ENCODE measurements around the gene GSPT2.
A peak's percentile ranks its signal among the peaks of the same experiment; 100 is the strongest.
"Not testable (repeated sequence)": the region's sequence is repeated elsewhere in the genome, so short reads cannot be mapped to it uniquely, and the experiment has no call there.

The GSPT2 gene

GRCh38 chrX:51743179-51743957 is at the start of gene GSPT2:
GSPT2 (plus strand) TSS chrX:51743442; CDS start chrX:51743627, 185 bp downstream.
- no peak within 1 kb of the TSS for H3K4me3 ChIP-seq
- in situ Hi-C loops (cut with MboI; ENCODE audit: low sequenced_read_pairs): no loop called here
- no peaks in the 10 kb centered on the region for H3K27me3 ChIP-seq (ENCODE audit: low read depth)
- no peak for DNase-seq (ENCODE audit: low spot score in 2 of 2)
- peaks cover 10% of the 10 kb centered on the region for H3K4me1 ChIP-seq
- no peaks in the 10 kb centered on the region; the same call in 1 of the 2 replicates for H3K9me3 ChIP-seq
- no peaks in the 10 kb centered on the region for H3K36me3 ChIP-seq (replicated peaks)

- H3K36me3 ChIP-seq (replicated peaks): no peaks in the 10 kb centered on the region
- no peaks in the 10 kb centered on the region for H3K9me3 ChIP-seq
- H3K27me3 ChIP-seq (ENCODE audit: low read depth): no peaks in the 10 kb centered on the region
- H3K4me3 ChIP-seq: no peak overlapping the region
- in situ Hi-C loops (cut with MboI; ENCODE audit: low sequenced_read_pairs): no loop called here
- H3K4me1 ChIP-seq: no peaks in the 10 kb centered on the region
- DNase-seq (ENCODE audit: low spot score in 2 of 2): no peak
Measured at GRCh38 chrX:51694254-51694653, 49.0 kb upstream of the GSPT2 start.

GRCh38 chrX:51697397-51697796 is 45.8 kb upstream of the GSPT2 start:
- H3K27me3 ChIP-seq (ENCODE audit: low read depth): no peaks in the 10 kb centered on the region
- DNase-seq (ENCODE audit: low spot score in 2 of 2): no peak
- in situ Hi-C loops (cut with MboI; ENCODE audit: low sequenced_read_pairs): no loop called here

GRCh38 chrX:51710277-51711164 is 32.7 kb upstream of the GSPT2 start, which contains the start of gene CENPVL1:
CENPVL1 (plus strand) TSS chrX:51710512; CDS start chrX:51710512, 0 bp downstream.
- in situ Hi-C loops (cut with MboI; ENCODE audit: low sequenced_read_pairs); DNase-seq (ENCODE audit: low spot score in 2 of 2); H3K27me3 ChIP-seq (ENCODE audit: low read depth); H3K36me3 ChIP-seq (replicated peaks); H3K9me3 ChIP-seq; H3K4me1 ChIP-seq; H3K4me3 ChIP-seq: not testable (repeated sequence)

More at GRCh38 chrX:51697397-51697796, 45.8 kb upstream of the GSPT2 start:
- no peaks in the 10 kb centered on the region for H3K36me3 ChIP-seq (replicated peaks)
- H3K4me3 ChIP-seq: no peak overlapping the region
- H3K4me1 ChIP-seq: no peaks in the 10 kb centered on the region
- no peaks in the 10 kb centered on the region for H3K9me3 ChIP-seq

GRCh38 chrX:51712943-51713647 is 30.1 kb upstream of the GSPT2 start:
- DNase-seq (ENCODE audit: low spot score in 2 of 2); H3K36me3 ChIP-seq (replicated peaks); H3K4me1 ChIP-seq; H3K27me3 ChIP-seq (ENCODE audit: low read depth); H3K4me3 ChIP-seq; H3K9me3 ChIP-seq; in situ Hi-C loops (cut with MboI; ENCODE audit: low sequenced_read_pairs): not testable (repeated sequence)

- H3K4me3 ChIP-seq: no peak overlapping the region
- H3K27me3 ChIP-seq (ENCODE audit: low read depth): no peaks in the 10 kb centered on the region
- H3K9me3 ChIP-seq: no peaks in the 10 kb centered on the region
- H3K4me1 ChIP-seq: peaks cover 9% of the 10 kb centered on the region
- no peaks in the 10 kb centered on the region for H3K36me3 ChIP-seq (replicated peaks)
- in situ Hi-C loops (cut with MboI; ENCODE audit: low sequenced_read_pairs): no loop called here
- peak in 1 of 2 experiments; percentile 56 for DNase-seq (ENCODE audit: low spot score in 2 of 2)
Measured at GRCh38 chrX:51728202-51728601, 15.0 kb upstream of the GSPT2 start.

GRCh38 chrX:51737091-51737490 is 6.2 kb upstream of the GSPT2 start:
- no peaks in the 10 kb centered on the region for H3K9me3 ChIP-seq
- in situ Hi-C loops (cut with MboI; ENCODE audit: low sequenced_read_pairs): no loop called here
- no peak overlapping the region for H3K4me3 ChIP-seq
- H3K36me3 ChIP-seq (replicated peaks): no peaks in the 10 kb centered on the region
- no peaks in the 10 kb centered on the region for H3K27me3 ChIP-seq (ENCODE audit: low read depth)
- no peak for DNase-seq (ENCODE audit: low spot score in 2 of 2)
- peaks cover under 1% of the 10 kb centered on the region; the same call in 1 of the 2 replicates for H3K4me1 ChIP-seq

- no peaks in the 10 kb centered on the region for H3K36me3 ChIP-seq (replicated peaks)
- peaks cover 10% of the 10 kb centered on the region for H3K4me1 ChIP-seq
- H3K27me3 ChIP-seq (ENCODE audit: low read depth): no peaks in the 10 kb centered on the region
- no peak overlapping the region for H3K4me3 ChIP-seq
- in situ Hi-C loops (cut with MboI; ENCODE audit: low sequenced_read_pairs): no loop called here
- peak; percentile 72 to 86 for DNase-seq (ENCODE audit: low spot score in 2 of 2)
- no peaks in the 10 kb centered on the region; the same call in 1 of the 2 replicates for H3K9me3 ChIP-seq
Measured at GRCh38 chrX:51742586-51742985, 656 bp upstream of the GSPT2 start.

- H3K9me3 ChIP-seq: no peaks in the 10 kb centered on the region; the same call in 1 of the 2 replicates
- in situ Hi-C loops (cut with MboI; ENCODE audit: low sequenced_read_pairs): no loop called here
- H3K4me1 ChIP-seq: peaks cover 5% of the 10 kb centered on the region
- DNase-seq (ENCODE audit: low spot score in 2 of 2): no peak
- H3K27me3 ChIP-seq (ENCODE audit: low read depth): 0 out of 2 replicates have a peak, but pooled peaks cover 3% of the 10 kb centered on the region
- no peaks in the 10 kb centered on the region for H3K36me3 ChIP-seq (replicated peaks)
- H3K4me3 ChIP-seq: no peak overlapping the region
Measured at GRCh38 chrX:51747671-51748070, 4.4 kb downstream of the GSPT2 start.

GRCh38 chrX:51759055-51759839 is 16.0 kb downstream of the GSPT2 start:
- H3K27me3 ChIP-seq (ENCODE audit: low read depth): peaks cover 5% of the 10 kb centered on the region; the same call in 1 of the 2 replicates
- in situ Hi-C loops (cut with MboI; ENCODE audit: low sequenced_read_pairs): no loop called here
- H3K4me1 ChIP-seq: no peaks in the 10 kb centered on the region
- H3K4me3 ChIP-seq: no peak overlapping the region
- no peak for DNase-seq (ENCODE audit: low spot score in 2 of 2)
- no peaks in the 10 kb centered on the region for H3K9me3 ChIP-seq
- no peaks in the 10 kb centered on the region for H3K36me3 ChIP-seq (replicated peaks)

GRCh38 chrX:51760657-51761056 is 17.4 kb downstream of the GSPT2 start:
- H3K4me1 ChIP-seq: no peaks in the 10 kb centered on the region
- no peak overlapping the region for H3K4me3 ChIP-seq
- no peaks in the 10 kb centered on the region for H3K9me3 ChIP-seq
- H3K27me3 ChIP-seq (ENCODE audit: low read depth): no peaks in the 10 kb centered on the region
- no peaks in the 10 kb centered on the region for H3K36me3 ChIP-seq (replicated peaks)
- in situ Hi-C loops (cut with MboI; ENCODE audit: low sequenced_read_pairs): no loop called here
- no peak for DNase-seq (ENCODE audit: low spot score in 2 of 2)

- in situ Hi-C loops (cut with MboI; ENCODE audit: low sequenced_read_pairs): no loop called here
- H3K4me3 ChIP-seq: no peak overlapping the region
- DNase-seq (ENCODE audit: low spot score in 2 of 2): no peak
- no peaks in the 10 kb centered on the region for H3K9me3 ChIP-seq
- H3K27me3 ChIP-seq (ENCODE audit: low read depth): no peaks in the 10 kb centered on the region
- H3K36me3 ChIP-seq (replicated peaks): no peaks in the 10 kb centered on the region
- peaks cover 4% of the 10 kb centered on the region; the same call in 1 of the 2 replicates for H3K4me1 ChIP-seq
Measured at GRCh38 chrX:51766546-51766945, 23.3 kb downstream of the GSPT2 start.

- no peaks in the 10 kb centered on the region for H3K36me3 ChIP-seq (replicated peaks)
- H3K9me3 ChIP-seq: no peaks in the 10 kb centered on the region
- peaks cover 5% of the 10 kb centered on the region for H3K27me3 ChIP-seq (ENCODE audit: low read depth)
- H3K4me3 ChIP-seq: no peak overlapping the region
- H3K4me1 ChIP-seq: no peaks in the 10 kb centered on the region
- in situ Hi-C loops (cut with MboI; ENCODE audit: low sequenced_read_pairs): loop anchor here (25.0 kb wide), 1 partner anchor 115 kb away; no protein-coding TSS in a partner anchor
- DNase-seq (ENCODE audit: low spot score in 2 of 2): no peak
Measured at GRCh38 chrX:51776851-51777250, 33.6 kb downstream of the GSPT2 start.

All from HAP-1 (cell line).